HepG2 (cell line): ENCODE results near the gene TNFRSF6B. TPM values are rescaled to one million over a fixed set of nuclear protein-coding genes. Genes with fewer than 3 reads are reported as not detected.
A peak's percentile ranks its signal among the peaks of the same experiment; 100 is the strongest.

Experiments used
- HOXA3 ChIP-seq: sonication (generic); formaldehyde crosslinking; IDR thresholded peaks from 2 replicates; pipeline ENCODE4 v1.5.0; 2020; ENCODE audit warnings: missing genetic modification reagents
- SALL1 ChIP-seq: sonication (generic); formaldehyde crosslinking; IDR thresholded peaks from 2 replicates; pipeline ENCODE4 v1.8.0; 2022; ENCODE audit warnings: mild to moderate bottlenecking, missing genetic modification reagents
- SCMH1 ChIP-seq: sonication (generic); formaldehyde crosslinking; IDR thresholded peaks from 2 replicates; pipeline ENCODE4 v1.9.0; 2021; ENCODE audit warnings: missing genetic modification reagents, mild to moderate bottlenecking, borderline replicate concordance
- TEAD2 ChIP-seq: sonication (generic); formaldehyde crosslinking; IDR thresholded peaks from 2 replicates; pipeline ENCODE4 v1.9.0; 2021; ENCODE audit warnings: missing genetic modification reagents
- XBP1 ChIP-seq: sonication (generic); formaldehyde crosslinking; IDR thresholded peaks from 2 replicates; pipeline ENCODE4 v1.5.0; 2020; ENCODE audit warnings: missing genetic modification reagents
- ZIK1 ChIP-seq: sonication (generic); formaldehyde crosslinking; IDR thresholded peaks from 2 replicates; pipeline ENCODE4 v1.5.0; 2020; ENCODE audit warnings: mild to moderate bottlenecking, low read depth, missing genetic modification reagents, borderline replicate concordance
- ZNF556 ChIP-seq: sonication (generic); formaldehyde crosslinking; IDR thresholded peaks from 2 replicates; pipeline ENCODE4 v1.4.0; 2020; ENCODE audit warnings: mild to moderate bottlenecking, missing genetic modification reagents, borderline replicate concordance
- ZNF775 ChIP-seq: sonication (generic); formaldehyde crosslinking; IDR thresholded peaks from 2 replicates; pipeline ENCODE4 v1.4.0; 2020; ENCODE audit warnings: missing genetic modification reagents, mild to moderate bottlenecking, moderate library complexity, borderline replicate concordance
- ZNF788 ChIP-seq: sonication (generic); formaldehyde crosslinking; IDR thresholded peaks from 2 replicates; pipeline ENCODE4 v1.5.0; 2020; ENCODE audit warnings: mild to moderate bottlenecking, missing genetic modification reagents, borderline replicate concordance
- polyA plus RNA-seq, 8 experiments: library from polyadenylated mRNA; depleted of rRNA in 3 of 8; stranded (reverse) in 7 of 8; unstranded in 1 of 8; fragments of >200 nt; fragmentation: Illumina TruSeq in 4 of 8; extraction: Trizol in 4 of 8; gene quantifications; 2 replicates each; pipeline versions ENCODE4 v1.2.1 to v1.2.3, GENCODE V29; 2011 to 2016; ENCODE audit warnings: low read depth in 4 of 8, missing spikeins in 1 of 8, mixed read lengths in 1 of 8; ENCODE audit not compliant: insufficient read depth in 1 of 8
- total RNA-seq, 5 experiments: library from RNA; depleted of rRNA; stranded (reverse); fragments of >200 nt; fragmentation: Illumina TruSeq; extraction: Trizol; gene quantifications; 2 replicates each; pipeline ENCODE4 v1.2.3, GENCODE V29; 2016; ENCODE audit warnings: low read depth in 1 of 5
- TF ChIP-seq, protein P1 (sequence below): sonication (generic); formaldehyde crosslinking; IDR thresholded peaks from 2 replicates; pipeline ENCODE4 v1.8.0; 2022; ENCODE audit warnings: mild to moderate bottlenecking, missing genetic modification reagents, moderate library complexity
- TF ChIP-seq, protein P2 (sequence below): sonication (generic); formaldehyde crosslinking; IDR thresholded peaks from 2 replicates; pipeline ENCODE4 v1.8.0; 2022; ENCODE audit warnings: mild to moderate bottlenecking, missing genetic modification reagents, moderate library complexity
- TF ChIP-seq, protein P3 (sequence below): sonication (generic); formaldehyde crosslinking; IDR thresholded peaks from 2 replicates; pipeline ENCODE4 v1.4.0; 2020; ENCODE audit warnings: missing genetic modification reagents
- TF ChIP-seq, protein P4 (sequence below): sonication (generic); formaldehyde crosslinking; IDR thresholded peaks from 2 replicates; pipeline ENCODE4 v1.4.0; 2020; ENCODE audit warnings: low read depth, missing genetic modification reagents
- TF ChIP-seq, protein P5 (sequence below): sonication (generic); formaldehyde crosslinking; IDR thresholded peaks from 2 replicates; pipeline ENCODE4 v1.4.0; 2020; ENCODE audit warnings: missing genetic modification reagents, borderline replicate concordance

TNFRSF6B gene
- total and polyA plus RNA-seq, 2 of the 13 experiments (the other 11 are each of a cell fraction or from before 2014, with no cell fraction given) = 0.24 TPM; not detected in 1

DNA sequence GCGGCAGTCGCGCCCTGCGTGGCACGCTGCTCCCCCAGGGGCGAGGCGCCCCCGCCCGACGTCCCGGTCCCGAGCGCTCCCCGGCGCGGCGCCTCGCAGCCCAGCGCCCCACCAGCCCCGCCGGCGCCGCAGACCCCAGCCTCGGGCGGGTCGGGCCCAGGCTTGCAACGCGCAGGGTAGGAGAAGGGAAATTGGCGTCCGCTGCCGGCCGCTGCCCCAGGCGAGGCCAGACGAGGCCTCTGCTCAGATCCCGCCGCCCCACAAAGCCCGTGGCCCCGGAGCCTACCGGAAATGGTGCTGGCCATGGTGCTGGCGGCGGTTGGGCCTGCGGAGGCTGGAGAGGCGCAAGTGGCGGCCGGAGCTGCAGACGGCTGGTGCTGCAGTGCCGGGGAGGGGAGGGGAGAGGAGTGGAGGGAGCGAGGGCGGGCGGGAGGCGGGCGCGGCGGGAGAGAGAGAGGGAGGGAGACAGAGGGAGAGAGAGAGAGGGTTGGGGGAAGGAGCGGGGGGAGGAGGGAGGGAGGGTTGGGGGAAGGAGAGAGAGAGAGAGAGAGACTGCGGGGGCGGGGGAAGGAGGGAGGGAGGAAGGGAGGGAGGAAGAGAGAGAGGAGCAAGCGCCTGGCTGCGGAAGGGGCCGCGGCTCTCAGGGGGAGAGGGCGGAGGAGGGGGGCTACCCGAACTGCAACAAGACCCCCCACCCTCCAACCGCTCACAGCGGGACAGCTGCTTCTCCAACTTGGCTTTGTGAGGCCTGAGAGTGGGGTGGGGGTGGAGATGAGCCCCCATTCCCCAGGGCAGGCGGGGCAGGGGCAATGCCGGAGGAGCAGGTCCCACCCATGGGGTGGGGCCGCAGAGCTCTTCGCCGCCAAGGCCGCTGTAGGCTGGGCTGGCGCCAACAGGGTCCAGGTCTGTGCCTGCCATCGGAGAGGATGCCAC lies 43.1 kb upstream of the TNFRSF6B start, which contains the start of gene STMN3 (continued):
- TF ChIP-seq, protein P1, sequence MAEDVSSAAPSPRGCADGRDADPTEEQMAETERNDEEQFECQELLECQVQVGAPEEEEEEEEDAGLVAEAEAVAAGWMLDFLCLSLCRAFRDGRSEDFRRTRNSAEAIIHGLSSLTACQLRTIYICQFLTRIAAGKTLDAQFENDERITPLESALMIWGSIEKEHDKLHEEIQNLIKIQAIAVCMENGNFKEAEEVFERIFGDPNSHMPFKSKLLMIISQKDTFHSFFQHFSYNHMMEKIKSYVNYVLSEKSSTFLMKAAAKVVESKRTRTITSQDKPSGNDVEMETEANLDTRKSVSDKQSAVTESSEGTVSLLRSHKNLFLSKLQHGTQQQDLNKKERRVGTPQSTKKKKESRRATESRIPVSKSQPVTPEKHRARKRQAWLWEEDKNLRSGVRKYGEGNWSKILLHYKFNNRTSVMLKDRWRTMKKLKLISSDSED (CRISPR knock-in tag) = peak; percentile 95
- TF ChIP-seq SCMH1 (CRISPR knock-in tag) (no peak), HOXA3 (CRISPR knock-in tag) (peak; percentile 87), TEAD2 (CRISPR knock-in tag) (peak; percentile 96), ZNF775 (0 out of 2 replicates have a peak, but pooled peaks have one; percentile 83), SALL1 (peak; percentile 99), ZNF556 (CRISPR knock-in tag) (peak; percentile 94), ZIK1 (CRISPR knock-in tag) (0 out of 2 replicates have a peak, but pooled peaks have one; percentile 85), XBP1 (CRISPR knock-in tag) (peak; percentile 95; the same call in 1 of the 2 replicates), ZNF788 (CRISPR knock-in tag) (peak; percentile 91)
- TF ChIP-seq, protein P2, sequence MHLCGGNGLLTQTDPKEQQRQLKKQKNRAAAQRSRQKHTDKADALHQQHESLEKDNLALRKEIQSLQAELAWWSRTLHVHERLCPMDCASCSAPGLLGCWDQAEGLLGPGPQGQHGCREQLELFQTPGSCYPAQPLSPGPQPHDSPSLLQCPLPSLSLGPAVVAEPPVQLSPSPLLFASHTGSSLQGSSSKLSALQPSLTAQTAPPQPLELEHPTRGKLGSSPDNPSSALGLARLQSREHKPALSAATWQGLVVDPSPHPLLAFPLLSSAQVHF (CRISPR knock-in tag) = peak; percentile 99
- TF ChIP-seq, protein P3, sequence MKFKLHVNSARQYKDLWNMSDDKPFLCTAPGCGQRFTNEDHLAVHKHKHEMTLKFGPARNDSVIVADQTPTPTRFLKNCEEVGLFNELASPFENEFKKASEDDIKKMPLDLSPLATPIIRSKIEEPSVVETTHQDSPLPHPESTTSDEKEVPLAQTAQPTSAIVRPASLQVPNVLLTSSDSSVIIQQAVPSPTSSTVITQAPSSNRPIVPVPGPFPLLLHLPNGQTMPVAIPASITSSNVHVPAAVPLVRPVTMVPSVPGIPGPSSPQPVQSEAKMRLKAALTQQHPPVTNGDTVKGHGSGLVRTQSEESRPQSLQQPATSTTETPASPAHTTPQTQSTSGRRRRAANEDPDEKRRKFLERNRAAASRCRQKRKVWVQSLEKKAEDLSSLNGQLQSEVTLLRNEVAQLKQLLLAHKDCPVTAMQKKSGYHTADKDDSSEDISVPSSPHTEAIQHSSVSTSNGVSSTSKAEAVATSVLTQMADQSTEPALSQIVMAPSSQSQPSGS (CRISPR knock-in tag) = peak; percentile 96
- TF ChIP-seq, protein P4, sequence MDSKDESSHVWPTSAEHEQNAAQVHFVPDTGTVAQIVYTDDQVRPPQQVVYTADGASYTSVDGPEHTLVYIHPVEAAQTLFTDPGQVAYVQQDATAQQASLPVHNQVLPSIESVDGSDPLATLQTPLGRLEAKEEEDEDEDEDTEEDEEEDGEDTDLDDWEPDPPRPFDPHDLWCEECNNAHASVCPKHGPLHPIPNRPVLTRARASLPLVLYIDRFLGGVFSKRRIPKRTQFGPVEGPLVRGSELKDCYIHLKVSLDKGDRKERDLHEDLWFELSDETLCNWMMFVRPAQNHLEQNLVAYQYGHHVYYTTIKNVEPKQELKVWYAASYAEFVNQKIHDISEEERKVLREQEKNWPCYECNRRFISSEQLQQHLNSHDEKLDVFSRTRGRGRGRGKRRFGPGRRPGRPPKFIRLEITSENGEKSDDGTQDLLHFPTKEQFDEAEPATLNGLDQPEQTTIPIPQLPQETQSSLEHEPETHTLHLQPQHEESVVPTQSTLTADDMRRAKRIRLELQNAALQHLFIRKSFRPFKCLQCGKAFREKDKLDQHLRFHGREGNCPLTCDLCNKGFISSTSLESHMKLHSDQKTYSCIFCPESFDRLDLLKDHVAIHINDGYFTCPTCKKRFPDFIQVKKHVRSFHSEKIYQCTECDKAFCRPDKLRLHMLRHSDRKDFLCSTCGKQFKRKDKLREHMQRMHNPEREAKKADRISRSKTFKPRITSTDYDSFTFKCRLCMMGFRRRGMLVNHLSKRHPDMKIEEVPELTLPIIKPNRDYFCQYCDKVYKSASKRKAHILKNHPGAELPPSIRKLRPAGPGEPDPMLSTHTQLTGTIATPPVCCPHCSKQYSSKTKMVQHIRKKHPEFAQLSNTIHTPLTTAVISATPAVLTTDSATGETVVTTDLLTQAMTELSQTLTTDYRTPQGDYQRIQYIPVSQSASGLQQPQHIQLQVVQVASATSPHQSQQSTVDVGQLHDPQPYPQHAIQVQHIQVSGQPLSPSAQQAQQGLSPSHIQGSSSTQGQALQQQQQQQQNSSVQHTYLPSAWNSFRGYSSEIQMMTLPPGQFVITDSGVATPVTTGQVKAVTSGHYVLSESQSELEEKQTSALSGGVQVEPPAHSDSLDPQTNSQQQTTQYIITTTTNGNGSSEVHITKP (CRISPR knock-in tag) = peak; percentile 87
- TF ChIP-seq, protein P5, sequence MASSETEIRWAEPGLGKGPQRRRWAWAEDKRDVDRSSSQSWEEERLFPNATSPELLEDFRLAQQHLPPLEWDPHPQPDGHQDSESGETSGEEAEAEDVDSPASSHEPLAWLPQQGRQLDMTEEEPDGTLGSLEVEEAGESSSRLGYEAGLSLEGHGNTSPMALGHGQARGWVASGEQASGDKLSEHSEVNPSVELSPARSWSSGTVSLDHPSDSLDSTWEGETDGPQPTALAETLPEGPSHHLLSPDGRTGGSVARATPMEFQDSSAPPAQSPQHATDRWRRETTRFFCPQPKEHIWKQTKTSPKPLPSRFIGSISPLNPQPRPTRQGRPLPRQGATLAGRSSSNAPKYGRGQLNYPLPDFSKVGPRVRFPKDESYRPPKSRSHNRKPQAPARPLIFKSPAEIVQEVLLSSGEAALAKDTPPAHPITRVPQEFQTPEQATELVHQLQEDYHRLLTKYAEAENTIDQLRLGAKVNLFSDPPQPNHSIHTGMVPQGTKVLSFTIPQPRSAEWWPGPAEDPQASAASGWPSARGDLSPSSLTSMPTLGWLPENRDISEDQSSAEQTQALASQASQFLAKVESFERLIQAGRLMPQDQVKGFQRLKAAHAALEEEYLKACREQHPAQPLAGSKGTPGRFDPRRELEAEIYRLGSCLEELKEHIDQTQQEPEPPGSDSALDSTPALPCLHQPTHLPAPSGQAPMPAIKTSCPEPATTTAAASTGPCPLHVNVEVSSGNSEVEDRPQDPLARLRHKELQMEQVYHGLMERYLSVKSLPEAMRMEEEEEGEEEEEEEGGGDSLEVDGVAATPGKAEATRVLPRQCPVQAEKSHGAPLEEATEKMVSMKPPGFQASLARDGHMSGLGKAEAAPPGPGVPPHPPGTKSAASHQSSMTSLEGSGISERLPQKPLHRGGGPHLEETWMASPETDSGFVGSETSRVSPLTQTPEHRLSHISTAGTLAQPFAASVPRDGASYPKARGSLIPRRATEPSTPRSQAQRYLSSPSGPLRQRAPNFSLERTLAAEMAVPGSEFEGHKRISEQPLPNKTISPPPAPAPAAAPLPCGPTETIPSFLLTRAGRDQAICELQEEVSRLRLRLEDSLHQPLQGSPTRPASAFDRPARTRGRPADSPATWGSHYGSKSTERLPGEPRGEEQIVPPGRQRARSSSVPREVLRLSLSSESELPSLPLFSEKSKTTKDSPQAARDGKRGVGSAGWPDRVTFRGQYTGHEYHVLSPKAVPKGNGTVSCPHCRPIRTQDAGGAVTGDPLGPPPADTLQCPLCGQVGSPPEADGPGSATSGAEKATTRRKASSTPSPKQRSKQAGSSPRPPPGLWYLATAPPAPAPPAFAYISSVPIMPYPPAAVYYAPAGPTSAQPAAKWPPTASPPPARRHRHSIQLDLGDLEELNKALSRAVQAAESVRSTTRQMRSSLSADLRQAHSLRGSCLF = peak; percentile 95; the same call in 1 of the 2 replicates
